Measurements from ENCODE around the gene SAXO1.

GRCh38 chr9:19032406-19032805 is 603 bp downstream of the SAXO1 start:
- TF ChIP-seq EZH2 (IDR thresholded peaks at IDR 0.05; ENCODE audit: borderline replicate concordance, low read length), result no peak
- no peak for TF ChIP-seq CTCF (conservative IDR thresholded peaks at IDR 0.05 in 1 of 2, IDR thresholded peaks at IDR 0.05 in 1 of 2; ENCODE audit: extremely low read depth in 1 of 2, insufficient read depth in 1 of 2, low read depth in 1 of 2, low read length in 2 of 2)
